Measurements from ENCODE around the gene TRAPPC11. TPM values are rescaled to one million over a fixed set of nuclear protein-coding genes. Genes with fewer than 3 reads are reported as not detected.
A peak's percentile ranks its signal among the peaks of the same experiment; 100 is the strongest.

TRAPPC11 gene
- total RNA-seq, 1 donor from 2014 or later: 45.4 TPM

DNA sequence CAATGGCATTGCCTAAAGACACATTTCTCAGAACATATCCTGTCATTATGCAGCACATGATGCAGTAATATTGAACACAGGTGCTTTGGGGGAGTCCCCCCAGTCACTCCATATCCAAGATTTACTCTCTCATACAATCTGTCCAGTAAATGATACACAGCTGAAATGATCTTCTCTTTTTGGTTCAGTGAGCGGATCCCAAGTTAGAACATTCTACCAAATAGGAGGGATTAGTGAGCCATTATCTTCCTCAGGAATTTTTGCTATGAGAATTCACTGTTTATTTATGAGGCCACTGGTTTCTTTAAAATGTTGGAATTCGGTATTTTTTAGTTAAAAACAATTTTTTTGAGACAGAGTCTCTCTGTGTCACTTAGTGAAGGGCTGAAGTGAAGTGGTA is 96.5 kb downstream of the TRAPPC11 start:
- H3K4me1 Mint-ChIP-seq (ENCODE audit: unreplicated experiment): no peaks in the 10 kb centered on the region
- no peaks in the 10 kb centered on the region for H3K9me3 Mint-ChIP-seq
- no peak overlapping the region for H3K4me3 Mint-ChIP-seq
- no peaks in the 10 kb centered on the region for H3K36me3 Mint-ChIP-seq
- DNase-seq (ENCODE audit: extremely low spot score, unreplicated experiment): no peak
- no peak overlapping the region for H3K27ac Mint-ChIP-seq
- TF ChIP-seq, protein P1, sequence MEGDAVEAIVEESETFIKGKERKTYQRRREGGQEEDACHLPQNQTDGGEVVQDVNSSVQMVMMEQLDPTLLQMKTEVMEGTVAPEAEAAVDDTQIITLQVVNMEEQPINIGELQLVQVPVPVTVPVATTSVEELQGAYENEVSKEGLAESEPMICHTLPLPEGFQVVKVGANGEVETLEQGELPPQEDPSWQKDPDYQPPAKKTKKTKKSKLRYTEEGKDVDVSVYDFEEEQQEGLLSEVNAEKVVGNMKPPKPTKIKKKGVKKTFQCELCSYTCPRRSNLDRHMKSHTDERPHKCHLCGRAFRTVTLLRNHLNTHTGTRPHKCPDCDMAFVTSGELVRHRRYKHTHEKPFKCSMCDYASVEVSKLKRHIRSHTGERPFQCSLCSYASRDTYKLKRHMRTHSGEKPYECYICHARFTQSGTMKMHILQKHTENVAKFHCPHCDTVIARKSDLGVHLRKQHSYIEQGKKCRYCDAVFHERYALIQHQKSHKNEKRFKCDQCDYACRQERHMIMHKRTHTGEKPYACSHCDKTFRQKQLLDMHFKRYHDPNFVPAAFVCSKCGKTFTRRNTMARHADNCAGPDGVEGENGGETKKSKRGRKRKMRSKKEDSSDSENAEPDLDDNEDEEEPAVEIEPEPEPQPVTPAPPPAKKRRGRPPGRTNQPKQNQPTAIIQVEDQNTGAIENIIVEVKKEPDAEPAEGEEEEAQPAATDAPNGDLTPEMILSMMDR (conservative IDR thresholded peaks at IDR 0.05): no peak
- H3K27me3 Mint-ChIP-seq: peaks cover 5% of the 10 kb centered on the region

DNA sequence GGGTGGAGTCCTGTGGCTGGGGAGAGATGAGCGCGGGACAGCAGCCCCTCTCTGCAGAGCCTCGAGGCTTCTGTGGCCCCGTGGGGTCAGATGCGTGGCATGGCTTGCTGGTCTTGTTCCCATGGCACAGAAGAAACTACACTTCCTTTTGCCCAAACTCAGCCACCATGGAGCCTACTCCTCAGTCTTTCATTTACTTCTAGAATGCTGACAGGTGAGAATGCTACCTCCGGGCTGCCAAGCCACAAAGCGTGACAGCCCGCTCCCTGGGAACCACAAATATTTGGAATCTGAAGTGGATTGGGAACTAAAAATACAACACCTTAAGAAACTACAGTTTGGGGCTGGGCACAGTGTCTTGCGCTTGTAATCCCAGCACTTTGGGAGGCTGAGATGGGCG is 98.0 kb downstream of the TRAPPC11 start:
- H3K36me3 Mint-ChIP-seq: no peaks in the 10 kb centered on the region
- H3K27ac Mint-ChIP-seq: no peak overlapping the region
- H3K4me1 Mint-ChIP-seq (ENCODE audit: unreplicated experiment): no peaks in the 10 kb centered on the region
- no peak for DNase-seq (ENCODE audit: extremely low spot score, unreplicated experiment)
- TF ChIP-seq, protein P1 (conservative IDR thresholded peaks at IDR 0.05): no peak
- H3K4me3 Mint-ChIP-seq: no peak overlapping the region
- H3K9me3 Mint-ChIP-seq: no peaks in the 10 kb centered on the region
- H3K27me3 Mint-ChIP-seq: peaks cover 5% of the 10 kb centered on the region

DNA sequence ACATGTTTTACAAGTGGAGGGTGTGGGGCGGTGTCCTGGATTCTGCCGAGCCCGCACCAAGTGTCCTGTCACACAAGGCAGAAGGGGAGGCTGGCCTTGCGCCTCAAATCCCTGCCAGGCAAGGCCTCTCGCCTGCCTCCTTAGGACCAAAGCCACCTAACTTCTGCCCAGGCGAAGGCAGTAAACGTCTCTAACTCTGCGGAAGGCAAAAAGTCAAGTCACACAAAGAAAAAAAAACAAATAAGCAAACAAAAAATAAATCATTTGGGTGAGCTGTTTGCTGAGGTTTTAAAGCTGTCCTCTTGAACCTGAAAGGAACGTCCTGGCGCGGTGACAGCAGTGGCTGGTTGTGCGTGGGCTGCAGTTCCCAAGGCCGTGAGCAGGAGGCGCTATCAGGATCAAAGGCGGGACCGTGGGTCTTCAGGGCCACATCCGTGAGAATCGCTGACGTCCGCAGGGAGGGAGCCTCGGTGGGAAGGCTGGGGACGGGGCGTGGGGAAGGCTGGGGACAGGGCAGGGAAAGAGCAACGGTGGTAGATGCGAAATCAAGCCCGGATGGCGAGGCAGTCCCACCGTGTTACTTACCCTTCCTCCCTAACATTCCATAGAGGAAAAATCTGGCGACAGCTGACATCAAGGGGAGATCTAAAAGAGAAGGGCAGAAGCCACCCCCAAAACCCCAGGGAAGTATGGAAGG is 99.1 kb downstream of the TRAPPC11 start:
- Mint-ChIP-seq H3K27ac (no peak overlapping the region), H3K4me3 (no peak overlapping the region)
- DNase-seq (ENCODE audit: extremely low spot score, unreplicated experiment): no peak

DNA sequence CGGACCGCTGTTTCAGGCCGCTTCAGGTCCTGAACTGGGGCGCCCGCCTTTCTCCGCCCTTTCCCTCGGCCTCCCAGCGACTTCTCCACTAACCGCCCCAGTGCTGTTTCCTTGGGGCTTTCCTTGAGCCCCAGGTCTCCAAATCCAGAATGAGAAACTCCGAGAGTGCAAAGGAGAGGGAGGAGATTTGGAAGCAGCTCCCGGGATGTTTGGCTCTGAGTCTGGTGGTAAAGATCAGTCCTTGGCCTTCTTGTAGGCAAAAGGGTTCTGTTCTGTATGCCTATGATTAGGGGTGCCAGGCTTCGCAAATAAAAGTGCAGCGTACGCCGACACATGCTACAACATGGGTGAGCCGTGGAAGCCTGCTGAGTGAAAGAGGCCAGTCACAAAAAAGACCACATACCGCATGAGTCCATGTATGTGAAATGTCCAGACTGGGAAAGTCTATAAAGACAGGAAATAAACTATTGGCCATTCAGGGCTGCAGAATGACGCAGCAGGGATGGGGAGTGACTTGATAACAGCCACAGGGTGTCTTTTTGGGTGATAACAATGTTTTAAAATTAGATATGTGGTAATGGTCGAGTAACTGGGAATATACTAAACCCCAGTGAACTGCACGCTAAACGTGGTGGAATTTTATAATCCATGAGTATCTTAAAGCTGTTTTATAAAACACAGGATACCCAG is 99.8 kb downstream of the TRAPPC11 start:
- no peak overlapping the region for H3K27ac Mint-ChIP-seq
- H3K4me3 Mint-ChIP-seq: no peak overlapping the region
- H3K4me1 Mint-ChIP-seq (ENCODE audit: unreplicated experiment): no peaks in the 10 kb centered on the region
- TF ChIP-seq, protein P1 (conservative IDR thresholded peaks at IDR 0.05): no peak
- H3K27me3 Mint-ChIP-seq: peaks cover 5% of the 10 kb centered on the region
- DNase-seq (ENCODE audit: extremely low spot score, unreplicated experiment): no peak
- no peaks in the 10 kb centered on the region for H3K36me3 Mint-ChIP-seq
- no peaks in the 10 kb centered on the region for H3K9me3 Mint-ChIP-seq

More for the DNA sequence above, 99.1 kb downstream of the TRAPPC11 start:
- Mint-ChIP-seq H3K27me3 (peaks cover 5% of the 10 kb centered on the region), H3K9me3 (no peaks in the 10 kb centered on the region), H3K4me1 (ENCODE audit: unreplicated experiment) (no peaks in the 10 kb centered on the region), H3K36me3 (no peaks in the 10 kb centered on the region)
- TF ChIP-seq, protein P1 (conservative IDR thresholded peaks at IDR 0.05): peak; percentile 43

DNA sequence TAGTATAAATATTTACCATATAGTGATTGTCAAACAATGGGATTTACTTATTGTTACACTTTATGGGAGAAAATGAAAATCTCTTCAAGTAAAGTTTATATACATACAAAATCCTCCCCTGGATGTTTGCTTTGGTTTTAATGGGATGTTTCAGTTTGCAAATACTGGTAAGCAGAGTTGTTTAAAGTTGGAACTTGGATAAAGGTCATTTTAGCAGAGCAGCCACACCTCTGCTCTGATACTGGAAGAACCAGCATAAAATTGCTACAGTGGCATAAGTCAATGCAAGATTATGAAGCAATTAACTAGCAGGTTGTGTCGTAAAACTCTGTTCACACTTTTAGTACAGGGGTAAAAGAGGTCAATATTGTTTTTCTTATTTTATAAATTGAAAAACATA is 101.2 kb downstream of the TRAPPC11 start:
- peaks cover 5% of the 10 kb centered on the region for H3K27me3 Mint-ChIP-seq
- TF ChIP-seq, protein P1 (conservative IDR thresholded peaks at IDR 0.05): no peak
- H3K27ac Mint-ChIP-seq: no peak overlapping the region
- no peaks in the 10 kb centered on the region for H3K9me3 Mint-ChIP-seq
- H3K4me1 Mint-ChIP-seq (ENCODE audit: unreplicated experiment): peaks cover under 1% of the 10 kb centered on the region
- no peak for DNase-seq (ENCODE audit: extremely low spot score, unreplicated experiment)
- no peaks in the 10 kb centered on the region for H3K36me3 Mint-ChIP-seq
- no peak overlapping the region for H3K4me3 Mint-ChIP-seq

Other genes starting within 250 kb of the TRAPPC11 start
- 29.7 and 57.5 TPM in 2 replicates for gene CDKN2AIP, start 214.7 kb upstream of the TRAPPC11 start, total RNA-seq (ENCODE audit: low replicate concordance)
- gene ING2, start 154.2 kb upstream of the TRAPPC11 start, total RNA-seq (ENCODE audit: low replicate concordance): 16.5 and 20.4 TPM in 2 replicates
- gene RWDD4, start 108 bp upstream of the TRAPPC11 start, total RNA-seq (ENCODE audit: low replicate concordance): 20.5 and 23.6 TPM in 2 replicates
- gene STOX2, start 246.0 kb downstream of the TRAPPC11 start, total RNA-seq (ENCODE audit: low replicate concordance): 16.6 and 16.7 TPM in 2 replicates

All from type B pancreatic cell (in vitro differentiated cells).